ENCODE data around the gene SKI. TPM values are rescaled to one million over a fixed set of nuclear protein-coding genes. Genes with fewer than 3 reads are reported as not detected.

The SKI gene
- total and polyA plus RNA-seq, 10 of the 15 experiments (the other 5 are each of a cell fraction or from before 2014, with no cell fraction given) = 0.03 to 14.9 (median 0.96) TPM

GRCh38 chr1:2294033-2294724, 66.1 kb downstream of the SKI start:
- in situ Hi-C loops (cut with MboI) = no loop called here
- ChIA-PET RAD21 (ENCODE audit: unreplicated experiment) (no interaction called here), CTCF (interaction anchor here (0.6 kb wide), 1 partner anchor 1509 kb away, joined by 3 read pairs; no protein-coding TSS in a partner anchor), POLR2A (no interaction called here), SMC1A (ENCODE audit: uncharacterized antibody, unreplicated experiment) (no interaction called here)
- H3K79me2 ChIP-seq (ENCODE audit: control insufficient read depth, insufficient read depth, low read length) = peaks cover 2% of the 10 kb centered on the region
- H2AFZ ChIP-seq (ENCODE audit: control insufficient read depth, low read depth, low read length) = no peak overlapping the region
- no TSS peak for BruUV-seq (replicated peaks)
- H3K4me3 ChIP-seq = no peak overlapping the region
- no peak overlapping the region for H3K4me2 ChIP-seq (ENCODE audit: control insufficient read depth, insufficient read depth)
- DNase-seq (ENCODE audit: low read depth, low spot score) = no peak
- peaks cover 4% of the 10 kb centered on the region for H4K20me1 ChIP-seq (ENCODE audit: control insufficient read depth, insufficient read depth)
- H3K9ac ChIP-seq (ENCODE audit: control insufficient read depth, insufficient read depth, low read length) = no peak overlapping the region
- peaks cover 25% of the 10 kb centered on the region for H3K4me1 ChIP-seq (ENCODE audit: control insufficient read depth, insufficient read depth, low read length)
- no peak for ATAC-seq
- intact Hi-C loops (cut with micrococcal nuclease; ENCODE audit: unreplicated experiment) = loop anchor here (10.0 kb wide), 1 partner anchor 59 kb away; no protein-coding TSS in a partner anchor
- FAIRE-seq = no peak
- H3K36me3 ChIP-seq (ENCODE audit: control insufficient read depth in 2 of 2, insufficient read depth in 2 of 2, low read length in 1 of 2) = no peaks in the 10 kb centered on the region; a peak in 1 of 4 replicates
- H3K9me3 ChIP-seq (replicated peaks; ENCODE audit: control insufficient read depth, insufficient read depth, low read length) = no peaks in the 10 kb centered on the region
- no peaks in the 10 kb centered on the region for H3K27me3 ChIP-seq (replicated peaks in 1 of 2; ENCODE audit: control insufficient read depth in 2 of 2, insufficient read depth in 2 of 2, low read length in 1 of 2)
- H3K27ac ChIP-seq (ENCODE audit: control insufficient read depth, insufficient read depth) = no peak overlapping the region
- WGBS (ENCODE audit: insufficient coverage, insufficient replicate concordance, low lambda C conversion rate, missing lambda C conversion rate) = 91% methylated on average over 23 of the region's 23 CpGs
- no peak for TF ChIP-seq E2F4 (IDR thresholded peaks at IDR 0.05; ENCODE audit: low read depth, low read length)
- TF ChIP-seq ZNF592 (IDR thresholded peaks at IDR 0.05) = no peak
- TF ChIP-seq POU2F2 (IDR thresholded peaks at IDR 0.05; ENCODE audit: borderline replicate concordance, low read depth, low read length) = no peak
- no peak for TF ChIP-seq MEF2A (IDR thresholded peaks at IDR 0.05; ENCODE audit: insufficient read depth, low read depth, low read length)
- TF ChIP-seq RUNX3 (IDR thresholded peaks at IDR 0.05; ENCODE audit: low read length) = no peak
- TF ChIP-seq SRF (IDR thresholded peaks at IDR 0.05; ENCODE audit: low read depth in 2 of 2, low read length in 2 of 2) = no peak
- TF ChIP-seq CBFB (IDR thresholded peaks at IDR 0.05; ENCODE audit: low read depth) = no peak
- TF ChIP-seq BCL3 (IDR thresholded peaks at IDR 0.05; ENCODE audit: borderline replicate concordance, insufficient read depth, low read depth, low read length, poor library complexity, severe bottlenecking) = no peak
- TF ChIP-seq CBX5 (IDR thresholded peaks at IDR 0.05; ENCODE audit: low read depth) = no peak
- no peak for TF ChIP-seq BCL11A (IDR thresholded peaks at IDR 0.05; ENCODE audit: low read depth, low read length)
- no peak for TF ChIP-seq SMC3 (IDR thresholded peaks at IDR 0.05; ENCODE audit: borderline replicate concordance, low read length)
- TF ChIP-seq NFYA (IDR thresholded peaks at IDR 0.05; ENCODE audit: borderline replicate concordance, low read depth, low read length) = no peak
